ENCODE results near the gene UGT1A9. TPM values are rescaled to one million over a fixed set of nuclear protein-coding genes. Genes with fewer than 3 reads are reported as not detected.
"Not testable (repeated sequence)": the region's sequence is repeated elsewhere in the genome, so short reads cannot be mapped to it uniquely, and the experiment has no call there.

Gene UGT1A9
- total and polyA plus RNA-seq, 2 experiments from 2014 or later = not detected

GRCh38 chr2:233740870-233741269 lies 69.2 kb downstream of the UGT1A9 start:
- Histone ChIP-seq H3K79me2 (ENCODE audit: insufficient read depth) (no peaks in the 10 kb centered on the region), H3K4me2 (ENCODE audit: unreplicated experiment) (no peak overlapping the region), H3K36me3 (ENCODE audit: low read depth) (no peaks in the 10 kb centered on the region), H3F3A (ENCODE audit: insufficient read depth) (no peaks in the 10 kb centered on the region), H3K4me1 (ENCODE audit: insufficient read depth) (no peaks in the 10 kb centered on the region), H2AFZ (no peak overlapping the region), H3K4me3 (no peak overlapping the region), H3K9me2 (ENCODE audit: insufficient read depth) (no peaks in the 10 kb centered on the region), H3K27me3 (replicated peaks; ENCODE audit: insufficient read depth) (peaks cover 11% of the 10 kb centered on the region; the same call in 1 of the 2 replicates), H3K9ac (no peak overlapping the region), H3K9me3 (ENCODE audit: low read depth) (no peaks in the 10 kb centered on the region), H4K20me1 (ENCODE audit: insufficient read depth) (no peaks in the 10 kb centered on the region), H3K27ac (no peak overlapping the region)
- in situ Hi-C loops (cut with MboI) = no loop called here
- WGBS, 2 experiments (ENCODE audit: low coverage in 1 of 2, low lambda C conversion rate in 2 of 2, missing lambda C conversion rate in 2 of 2) = 8 to 13% methylated on average over 2 of the region's 2 CpGs
- no peak for DNase-seq
- TF ChIP-seq EZH2 (IDR thresholded peaks at IDR 0.05; ENCODE audit: insufficient read depth, poor library complexity, severe bottlenecking) (no peak), EZH2phosphoT487 (IDR thresholded peaks at IDR 0.05; ENCODE audit: insufficient read depth, low read depth) (no peak)

DNA sequence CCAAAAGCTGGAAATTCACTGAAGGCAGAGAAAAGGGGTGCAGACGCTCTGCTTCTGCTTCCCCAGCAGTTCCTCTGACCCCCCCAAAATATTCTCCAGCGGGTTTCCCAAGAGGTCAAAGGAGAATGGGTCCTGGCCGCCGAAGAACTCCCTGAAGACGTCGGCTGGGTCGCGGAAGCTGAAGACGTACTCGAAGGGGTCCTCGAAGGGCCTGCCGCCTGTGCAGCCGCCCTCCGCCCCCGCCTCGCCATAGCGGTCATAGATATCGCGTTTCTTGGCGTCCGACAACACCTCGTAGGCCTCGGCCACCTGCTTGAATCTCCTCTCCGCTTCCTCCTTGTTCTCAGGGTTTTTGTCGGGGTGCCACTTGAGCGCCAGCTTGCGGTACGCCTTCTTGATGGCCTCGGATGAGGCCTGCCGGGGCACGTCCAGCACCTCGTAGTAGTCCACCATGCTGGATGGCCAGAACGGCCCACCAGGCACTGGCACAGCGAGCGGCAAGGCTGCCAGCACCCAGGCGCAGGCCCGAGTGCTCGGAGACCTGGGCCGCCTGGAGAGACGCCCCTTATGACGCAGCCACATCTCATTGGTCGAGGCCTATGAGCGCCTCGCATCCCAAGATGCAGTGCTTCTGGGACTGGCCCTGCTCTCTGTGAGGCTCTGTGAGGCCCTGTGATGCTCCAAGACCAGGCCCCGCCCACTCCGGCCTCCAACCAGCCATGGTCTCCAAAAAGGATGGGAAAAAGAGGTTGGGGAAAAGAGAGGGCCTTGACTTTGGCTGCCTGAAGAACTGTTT lies 72.0 kb downstream of the UGT1A9 start:
- WGBS, 2 experiments (ENCODE audit: low coverage in 1 of 2, low lambda C conversion rate in 2 of 2, missing lambda C conversion rate in 2 of 2) = 75 to 78% methylated on average over 42 to 46 of the region's 46 CpGs

DNA sequence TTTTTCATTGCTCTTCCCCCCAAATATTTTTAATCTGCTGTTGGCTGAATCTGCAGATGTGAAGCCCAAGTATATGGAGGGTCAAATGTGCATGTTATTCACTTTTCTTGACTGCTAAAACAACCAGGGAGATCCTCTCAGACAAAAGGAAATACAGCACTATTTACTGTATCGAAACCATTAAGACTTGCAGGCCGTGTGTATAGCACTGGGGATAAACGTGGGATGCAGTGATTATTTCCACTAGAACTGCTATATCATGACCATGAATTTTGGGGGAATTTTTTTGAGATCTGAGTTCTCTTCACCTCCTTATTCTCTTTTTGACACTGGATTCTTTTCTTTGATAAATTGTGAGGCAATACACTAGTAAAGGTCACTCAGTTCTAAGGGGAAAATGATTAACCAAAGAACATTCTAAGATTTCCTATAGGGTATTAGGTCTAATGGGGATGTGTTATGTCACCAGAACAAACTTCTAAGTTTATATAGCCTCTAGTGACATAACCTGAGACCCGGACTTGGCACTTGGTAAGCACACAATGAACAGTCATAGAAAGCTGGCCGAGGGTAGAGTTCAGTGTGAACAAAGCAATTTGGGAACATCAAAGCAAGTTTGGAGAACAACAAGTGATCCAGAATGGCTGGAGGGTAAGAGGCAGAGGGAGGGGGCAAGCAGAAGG lies 73.5 kb downstream of the UGT1A9 start:
- no peak overlapping the region for H3K9ac ChIP-seq
- no peaks in the 10 kb centered on the region for H3K36me3 ChIP-seq (ENCODE audit: low read depth)
- H3K27ac ChIP-seq = no peak overlapping the region
- no peaks in the 10 kb centered on the region for H3K9me3 ChIP-seq (ENCODE audit: low read depth)
- no peaks in the 10 kb centered on the region for H3K9me2 ChIP-seq (ENCODE audit: insufficient read depth)
- no peaks in the 10 kb centered on the region for H4K20me1 ChIP-seq (ENCODE audit: insufficient read depth)
- no peak for TF ChIP-seq EZH2phosphoT487 (IDR thresholded peaks at IDR 0.05; ENCODE audit: insufficient read depth, low read depth)
- DNase-seq = no peak
- in situ Hi-C loops (cut with MboI) = no loop called here
- H3K27me3 ChIP-seq (replicated peaks; ENCODE audit: insufficient read depth) = no peaks in the 10 kb centered on the region; the same call in 1 of the 2 replicates
- H3K4me2 ChIP-seq (ENCODE audit: unreplicated experiment) = no peak overlapping the region
- 14 to 18% methylated on average over 5 of the region's 5 CpGs for WGBS, 2 experiments (ENCODE audit: low coverage in 1 of 2, low lambda C conversion rate in 2 of 2, missing lambda C conversion rate in 2 of 2)
- H3K4me1 ChIP-seq (ENCODE audit: insufficient read depth) = no peaks in the 10 kb centered on the region
- no peaks in the 10 kb centered on the region for H3F3A ChIP-seq (ENCODE audit: insufficient read depth)
- no peaks in the 10 kb centered on the region for H3K79me2 ChIP-seq (ENCODE audit: insufficient read depth)
- no peak overlapping the region for H2AFZ ChIP-seq
- H3K4me3 ChIP-seq = no peak overlapping the region

More for the DNA sequence above, 72.0 kb downstream of the UGT1A9 start:
- Histone ChIP-seq H3K36me3 (ENCODE audit: low read depth) (no peaks in the 10 kb centered on the region), H3K27ac (no peak overlapping the region), H3K79me2 (ENCODE audit: insufficient read depth) (no peaks in the 10 kb centered on the region), H3F3A (ENCODE audit: insufficient read depth) (no peaks in the 10 kb centered on the region), H3K9ac (no peak overlapping the region), H3K4me1 (ENCODE audit: insufficient read depth) (no peaks in the 10 kb centered on the region), H3K9me2 (ENCODE audit: insufficient read depth) (no peaks in the 10 kb centered on the region), H3K9me3 (ENCODE audit: low read depth) (no peaks in the 10 kb centered on the region), H3K4me2 (ENCODE audit: unreplicated experiment) (no peak overlapping the region), H2AFZ (no peak overlapping the region), H3K4me3 (no peak overlapping the region), H4K20me1 (ENCODE audit: insufficient read depth) (no peaks in the 10 kb centered on the region), H3K27me3 (replicated peaks; ENCODE audit: insufficient read depth) (no peaks in the 10 kb centered on the region; the same call in 1 of the 2 replicates)
- in situ Hi-C loops (cut with MboI) = no loop called here
- no peak for TF ChIP-seq EZH2 (IDR thresholded peaks at IDR 0.05; ENCODE audit: insufficient read depth, poor library complexity, severe bottlenecking)
- DNase-seq = no peak

GRCh38 chr2:233745838-233746237 lies 74.1 kb downstream of the UGT1A9 start:
- DNase-seq; H3K4me2 ChIP-seq (ENCODE audit: unreplicated experiment); H3K9me3 ChIP-seq (ENCODE audit: low read depth); H3K79me2 ChIP-seq (ENCODE audit: insufficient read depth); H2AFZ ChIP-seq; H3K9me2 ChIP-seq (ENCODE audit: insufficient read depth); H3K27me3 ChIP-seq (replicated peaks; ENCODE audit: insufficient read depth); H3K36me3 ChIP-seq (ENCODE audit: low read depth); H3K4me3 ChIP-seq; H3K4me1 ChIP-seq (ENCODE audit: insufficient read depth); H3K27ac ChIP-seq; H3K9ac ChIP-seq; H3F3A ChIP-seq (ENCODE audit: insufficient read depth); H4K20me1 ChIP-seq (ENCODE audit: insufficient read depth); in situ Hi-C loops (cut with MboI): not testable (repeated sequence)
- WGBS, 2 experiments (ENCODE audit: low coverage in 1 of 2, low lambda C conversion rate in 2 of 2, missing lambda C conversion rate in 2 of 2) = 8 to 12% methylated on average over 2 of the region's 2 CpGs
